GM12801 (cell line): ENCODE data around the gene SLC39A8.

Source experiments
- TF ChIP-seq, protein P1 (sequence below): IDR thresholded peaks from one replicate; pipeline ENCODE4 v1.5.1; 2011; ENCODE audit warnings: control low read depth; ENCODE audit not compliant: insufficient read length; ENCODE audit errors: extremely low read depth

Gene SLC39A8

DNA sequence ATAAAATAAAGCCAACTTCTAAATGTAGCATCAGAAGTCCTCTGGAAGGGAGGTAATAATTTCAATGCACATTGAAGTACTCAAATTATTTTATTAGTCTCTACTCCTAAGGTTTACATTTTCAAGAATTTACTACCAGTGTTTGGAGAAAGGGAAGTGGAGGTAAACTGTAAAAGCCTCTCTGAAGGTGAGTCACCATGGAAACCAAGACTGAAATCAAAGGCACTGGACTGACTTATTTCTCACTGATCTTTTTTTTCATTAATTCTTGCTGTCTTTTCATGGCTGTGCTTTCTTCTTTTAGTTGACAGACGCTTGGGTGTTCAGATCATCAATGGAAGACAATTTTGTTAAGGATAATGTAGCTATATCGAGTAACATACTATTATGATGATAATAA, 9.7 kb downstream of the SLC39A8 start:
- TF ChIP-seq, protein P1, sequence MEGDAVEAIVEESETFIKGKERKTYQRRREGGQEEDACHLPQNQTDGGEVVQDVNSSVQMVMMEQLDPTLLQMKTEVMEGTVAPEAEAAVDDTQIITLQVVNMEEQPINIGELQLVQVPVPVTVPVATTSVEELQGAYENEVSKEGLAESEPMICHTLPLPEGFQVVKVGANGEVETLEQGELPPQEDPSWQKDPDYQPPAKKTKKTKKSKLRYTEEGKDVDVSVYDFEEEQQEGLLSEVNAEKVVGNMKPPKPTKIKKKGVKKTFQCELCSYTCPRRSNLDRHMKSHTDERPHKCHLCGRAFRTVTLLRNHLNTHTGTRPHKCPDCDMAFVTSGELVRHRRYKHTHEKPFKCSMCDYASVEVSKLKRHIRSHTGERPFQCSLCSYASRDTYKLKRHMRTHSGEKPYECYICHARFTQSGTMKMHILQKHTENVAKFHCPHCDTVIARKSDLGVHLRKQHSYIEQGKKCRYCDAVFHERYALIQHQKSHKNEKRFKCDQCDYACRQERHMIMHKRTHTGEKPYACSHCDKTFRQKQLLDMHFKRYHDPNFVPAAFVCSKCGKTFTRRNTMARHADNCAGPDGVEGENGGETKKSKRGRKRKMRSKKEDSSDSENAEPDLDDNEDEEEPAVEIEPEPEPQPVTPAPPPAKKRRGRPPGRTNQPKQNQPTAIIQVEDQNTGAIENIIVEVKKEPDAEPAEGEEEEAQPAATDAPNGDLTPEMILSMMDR, result no peak

DNA sequence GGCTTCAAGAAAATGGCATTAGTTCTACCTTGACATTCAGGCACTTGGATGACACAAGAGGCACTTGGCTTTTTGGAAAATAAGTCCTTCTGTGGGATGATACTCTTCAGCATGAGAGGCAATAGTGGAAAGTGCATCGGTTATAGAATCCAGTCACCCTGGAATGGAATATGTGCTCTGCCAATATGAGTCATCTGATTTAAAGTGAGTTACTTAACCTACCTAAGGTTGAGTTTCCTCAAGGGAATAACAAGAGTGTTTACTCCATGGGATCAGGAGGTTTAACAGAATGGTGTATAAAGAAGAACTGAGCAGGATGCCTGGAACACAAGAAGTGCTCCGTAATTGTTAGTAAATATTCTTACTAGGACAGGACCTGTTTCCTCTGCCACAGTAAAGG, 10.7 kb downstream of the SLC39A8 start:
- TF ChIP-seq, protein P1, result no peak

DNA sequence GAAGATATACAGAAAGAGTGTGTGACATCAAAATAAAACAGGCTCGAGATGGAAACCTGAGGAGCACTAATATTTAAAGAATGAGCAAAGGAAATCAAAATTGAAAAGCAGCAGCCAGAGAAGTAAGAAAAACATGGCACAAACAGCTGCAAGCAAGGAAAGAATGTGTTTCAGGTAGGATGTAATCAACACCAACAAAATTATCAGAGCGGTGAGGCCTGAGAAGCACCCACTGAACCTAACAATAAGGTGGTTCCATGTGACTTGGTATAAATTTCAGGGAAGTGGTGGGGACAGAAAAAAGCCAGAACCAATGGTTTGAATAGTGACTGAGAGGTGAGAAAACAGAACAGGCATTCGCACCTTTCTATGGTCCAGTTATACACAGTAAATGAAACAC, 11.5 kb downstream of the SLC39A8 start:
- TF ChIP-seq, protein P1, result no peak

DNA sequence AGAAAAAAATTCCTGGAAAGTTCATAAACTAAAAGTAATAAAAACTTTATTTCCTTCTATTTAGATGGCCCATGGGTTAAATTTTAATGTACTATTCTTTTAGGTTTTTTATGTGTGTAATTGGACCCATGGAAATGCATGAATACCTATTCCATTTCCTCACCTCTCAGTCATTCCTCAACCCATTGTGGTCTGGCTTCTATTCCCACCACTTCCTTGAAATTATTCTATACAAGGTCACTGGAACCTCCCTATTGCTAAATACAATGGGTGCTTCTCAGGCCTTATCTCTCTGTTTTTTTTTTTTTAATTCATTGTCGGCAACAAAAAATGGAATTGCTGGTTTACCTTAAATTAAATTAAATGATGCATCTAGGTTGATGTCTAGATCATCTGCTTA, 17.2 kb downstream of the SLC39A8 start:
- TF ChIP-seq, protein P1, result no peak

DNA sequence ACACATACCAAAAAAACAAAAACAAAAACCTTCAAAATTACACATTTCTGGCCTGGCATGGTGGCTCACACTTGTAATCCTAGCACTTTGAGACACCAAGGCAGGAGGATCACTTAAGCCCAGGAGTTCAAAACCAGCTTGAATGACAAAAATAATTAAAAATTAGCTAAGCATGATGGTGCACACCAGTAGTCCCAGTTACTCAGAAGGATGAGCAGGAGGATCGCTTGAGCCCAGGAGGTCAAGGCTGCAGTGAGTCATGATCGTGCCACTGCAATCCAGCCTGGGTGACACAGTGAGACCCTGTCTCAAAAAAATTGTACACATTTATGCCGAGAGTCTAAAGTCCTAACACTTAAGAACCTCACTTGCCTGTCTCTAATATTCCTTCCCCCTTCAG, 18.3 kb downstream of the SLC39A8 start:
- TF ChIP-seq, protein P1, result no peak

DNA sequence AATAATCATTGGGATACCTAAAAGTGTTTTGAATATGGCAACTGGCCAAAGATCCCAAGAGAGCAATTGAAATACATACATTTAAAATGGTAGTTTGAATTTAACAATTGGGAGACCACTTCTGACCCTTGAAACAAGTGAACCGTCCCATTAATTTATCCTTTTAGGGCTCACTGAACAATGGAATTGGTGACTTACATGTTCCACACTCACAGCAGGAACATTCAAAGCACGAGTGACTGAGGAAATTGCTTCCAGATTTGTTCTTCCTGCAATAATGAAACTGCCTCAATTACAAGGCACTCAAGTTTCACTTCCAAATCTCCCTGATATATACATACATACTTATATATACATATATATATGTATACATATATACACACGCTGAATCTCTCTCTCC, 20.6 kb downstream of the SLC39A8 start:
- TF ChIP-seq, protein P1, result no peak

DNA sequence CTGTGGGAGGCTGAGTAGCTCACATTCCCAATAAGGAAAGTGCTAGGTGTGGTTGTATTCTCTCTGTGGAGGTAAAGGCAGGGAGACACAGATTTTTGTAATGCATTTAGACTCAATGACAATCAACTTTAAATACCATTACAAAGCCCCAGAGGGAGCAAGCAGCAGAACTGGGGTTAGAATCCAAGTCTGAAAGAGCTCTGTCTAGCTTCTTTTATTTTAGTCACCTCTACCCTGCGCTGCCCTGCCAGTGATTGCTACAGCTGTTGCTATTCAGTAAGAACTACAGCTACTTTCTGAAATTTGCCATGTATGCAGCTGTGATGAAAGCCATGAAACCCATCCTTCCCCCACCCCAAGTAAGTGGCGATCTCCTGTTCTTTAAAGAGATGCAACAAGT, 22.5 kb downstream of the SLC39A8 start:
- TF ChIP-seq, protein P1, result no peak
